ENCODE data around the gene TAS2R30.
"Not testable (repeated sequence)": the region's sequence is repeated elsewhere in the genome, so short reads cannot be mapped to it uniquely, and the experiment has no call there.

Gene TAS2R30

GRCh38 chr12:11111213-11111612 lies 23.2 kb downstream of the TAS2R30 start:
- not testable (repeated sequence) for FAIRE-seq

DNA sequence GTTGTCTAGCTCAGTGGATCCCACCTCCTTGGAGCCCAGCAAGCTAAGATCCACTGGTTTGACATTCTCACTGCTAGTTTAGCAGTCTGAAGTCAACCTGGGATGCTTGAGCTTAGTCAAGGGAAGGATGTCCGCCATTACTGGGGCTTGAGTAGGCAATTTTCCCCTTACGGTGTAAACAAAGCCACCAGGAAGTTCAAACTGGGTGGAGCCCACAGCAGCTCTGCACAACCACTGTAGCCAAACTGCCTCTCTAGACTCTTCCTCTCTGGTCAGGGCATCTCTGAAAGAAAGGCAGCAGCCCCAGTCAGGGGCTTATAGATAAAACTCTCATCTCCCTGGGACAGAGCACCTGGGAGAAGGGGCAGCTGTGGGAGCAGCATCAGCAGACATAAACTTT lies 25.6 kb downstream of the TAS2R30 start:
- no peak for FAIRE-seq

- FAIRE-seq, result no peak
Observed at GRCh38 chr12:11107719-11108118, 26.7 kb downstream of the TAS2R30 start.

- FAIRE-seq, result no peak
Observed at GRCh38 chr12:11106288-11106687, 28.2 kb downstream of the TAS2R30 start.

GRCh38 chr12:11105546-11105945 lies 28.9 kb downstream of the TAS2R30 start:
- FAIRE-seq, result no peak

DNA sequence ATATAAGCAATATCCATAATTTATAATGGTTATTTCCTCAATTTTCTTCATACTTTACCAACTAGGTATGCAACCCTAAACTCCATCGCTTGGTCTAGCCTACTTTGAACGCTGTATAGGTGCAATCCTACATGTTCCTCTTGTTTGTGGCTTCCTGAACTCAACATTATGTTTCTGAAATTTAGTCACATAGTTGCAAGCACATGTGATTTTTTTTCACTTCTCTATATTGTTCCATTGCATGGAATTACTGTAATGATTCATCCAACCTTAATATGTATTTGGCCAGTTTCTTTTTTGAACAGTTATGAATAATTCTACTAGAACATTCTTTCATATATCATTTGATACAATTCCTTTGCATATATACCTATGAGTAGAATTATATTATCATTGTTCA lies 39.5 kb downstream of the TAS2R30 start:
- FAIRE-seq, result not testable (repeated sequence)

GRCh38 chr12:11092128-11092527 lies 42.3 kb downstream of the TAS2R30 start, which contains the start of gene TAS2R43:
Gene TAS2R43, minus strand, starts transcription at chr12:11092313. Its CDS starts 84 bp downstream, at chr12:11092229.
- FAIRE-seq, result no peak

GRCh38 chr12:11089246-11089645 lies 45.2 kb downstream of the TAS2R30 start:
- FAIRE-seq, result no peak

DNA sequence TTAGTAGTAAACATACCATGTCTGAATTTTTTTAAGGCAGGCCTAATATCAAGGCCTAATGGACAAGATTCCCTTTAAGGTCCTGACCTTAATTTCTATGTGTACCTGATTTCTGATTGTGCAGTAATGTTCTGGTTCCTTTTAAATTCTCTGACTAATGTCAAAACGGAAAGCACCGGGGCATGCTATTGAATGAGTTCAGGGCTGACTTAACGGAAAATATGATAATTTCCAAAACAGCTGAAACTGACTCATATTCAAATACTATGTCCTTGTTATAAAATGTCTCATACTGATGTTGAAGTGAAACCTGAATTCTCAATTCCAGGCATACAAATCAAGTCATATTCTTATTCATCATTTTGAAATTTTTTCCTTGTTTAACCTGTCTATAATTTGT lies 49.0 kb downstream of the TAS2R30 start:
- FAIRE-seq, result no peak

All from islet of Langerhans (tissue), 1 donor.